Natural killer cell (primary cell): ENCODE data around the gene SLC12A4. TPM values are rescaled to one million over a fixed set of nuclear protein-coding genes. Genes with fewer than 3 reads are reported as not detected.

Experiments used
- ATAC-seq, 3 donors: fragments of 150-1000 bp in 2 of 3; fragments of 200-7000 bp in 1 of 3; cut with Tn5 transposase; 1 replicate in 1 of 3; 2 replicates in 2 of 3; pipeline ENCODE4 v1.10.0; 2021; ENCODE audit warnings: mild to moderate bottlenecking in 2 of 3, moderate library complexity in 2 of 3
- DNase-seq, 2 donors: peaks; one replicate each; pipeline versions ENCODE4 v3.0.0 to v3.0.0-alpha.2; 2013 to 2021; ENCODE audit warnings: mixed read lengths in 1 of 2
- H3K27ac ChIP-seq: one replicate; pipeline ENCODE4 v1.5.1; 2013; ENCODE audit warnings: mild to moderate bottlenecking, low read length
- H3K27me3 ChIP-seq: one replicate; pipeline ENCODE4 v1.6.1; 2013; ENCODE audit warnings: low read length; ENCODE audit not compliant: control insufficient read depth, insufficient read depth
- H3K36me3 ChIP-seq: one replicate; pipeline ENCODE4 v1.6.1; 2013; ENCODE audit warnings: low read length; ENCODE audit not compliant: control insufficient read depth, insufficient read depth
- H3K4me1 ChIP-seq: one replicate; pipeline ENCODE4 v1.6.1; 2013; ENCODE audit warnings: low read length; ENCODE audit not compliant: control insufficient read depth, insufficient read depth
- H3K4me3 ChIP-seq: one replicate; pipeline ENCODE4 v1.5.1; 2013; ENCODE audit warnings: low read length
- H3K9me3 ChIP-seq: one replicate; pipeline ENCODE4 v1.6.1; 2013; ENCODE audit warnings: low read length; ENCODE audit not compliant: control insufficient read depth, insufficient read depth
- H3K27ac Mint-ChIP-seq, 2 donors: one replicate each; pipeline ENCODE4 v1.8.0; 2022; ENCODE audit warnings: mild to moderate bottlenecking in 2 of 2, mixed read lengths in 2 of 2, moderate library complexity in 1 of 2
- H3K27me3 Mint-ChIP-seq, 2 donors: one replicate each; pipeline ENCODE4 v1.8.0; 2022; ENCODE audit warnings: low read depth in 2 of 2, mixed read lengths in 2 of 2
- H3K36me3 Mint-ChIP-seq: one replicate; pipeline ENCODE4 v1.8.0; 2022; ENCODE audit warnings: mixed read lengths
- H3K4me1 Mint-ChIP-seq, 2 donors: one replicate each; pipeline ENCODE4 v1.8.0; 2022; ENCODE audit warnings: mixed read lengths in 2 of 2
- H3K4me3 Mint-ChIP-seq: one replicate; pipeline ENCODE4 v1.8.0; 2022; ENCODE audit warnings: mild to moderate bottlenecking, moderate library complexity, mixed read lengths
- H3K9me3 Mint-ChIP-seq, 2 donors: one replicate each; pipeline ENCODE4 v1.8.0; 2022; ENCODE audit warnings: mixed read lengths in 2 of 2
- CTCF ChIP-seq: fragments of 200-600 bp; IDR thresholded peaks from one replicate; pipeline ENCODE4 v1.8.0; 2022; ENCODE audit warnings: antibody characterized with exemption
- WGBS: methylation state at CpG from one replicate; pipeline ENCODE4 v1.1.7; 2013; ENCODE audit warnings: missing lambda C conversion rate; ENCODE audit not compliant: insufficient coverage; 5-methylcytosine and 5-hydroxymethylcytosine counted together
- intact Hi-C: fragments of 100-400 bp; cut with micrococcal nuclease; formaldehyde crosslinking; loops from one replicate; pipeline ENCODE4 v1.14.2; 2022
- total RNA-seq, 4 donors: library from RNA; stranded (reverse); fragments of 120-200 nt in 1 of 4; gene quantifications; one replicate each; pipeline versions ENCODE4 v1.2.3 to v1.2.4, GENCODE V29; 2013 to 2022

Gene SLC12A4
- total RNA-seq, 3 donors from 2014 or later (not counting 1 experiment from before 2014, with no cell fraction given): 30.0 to 47.0 (median 30.5) TPM

DNA sequence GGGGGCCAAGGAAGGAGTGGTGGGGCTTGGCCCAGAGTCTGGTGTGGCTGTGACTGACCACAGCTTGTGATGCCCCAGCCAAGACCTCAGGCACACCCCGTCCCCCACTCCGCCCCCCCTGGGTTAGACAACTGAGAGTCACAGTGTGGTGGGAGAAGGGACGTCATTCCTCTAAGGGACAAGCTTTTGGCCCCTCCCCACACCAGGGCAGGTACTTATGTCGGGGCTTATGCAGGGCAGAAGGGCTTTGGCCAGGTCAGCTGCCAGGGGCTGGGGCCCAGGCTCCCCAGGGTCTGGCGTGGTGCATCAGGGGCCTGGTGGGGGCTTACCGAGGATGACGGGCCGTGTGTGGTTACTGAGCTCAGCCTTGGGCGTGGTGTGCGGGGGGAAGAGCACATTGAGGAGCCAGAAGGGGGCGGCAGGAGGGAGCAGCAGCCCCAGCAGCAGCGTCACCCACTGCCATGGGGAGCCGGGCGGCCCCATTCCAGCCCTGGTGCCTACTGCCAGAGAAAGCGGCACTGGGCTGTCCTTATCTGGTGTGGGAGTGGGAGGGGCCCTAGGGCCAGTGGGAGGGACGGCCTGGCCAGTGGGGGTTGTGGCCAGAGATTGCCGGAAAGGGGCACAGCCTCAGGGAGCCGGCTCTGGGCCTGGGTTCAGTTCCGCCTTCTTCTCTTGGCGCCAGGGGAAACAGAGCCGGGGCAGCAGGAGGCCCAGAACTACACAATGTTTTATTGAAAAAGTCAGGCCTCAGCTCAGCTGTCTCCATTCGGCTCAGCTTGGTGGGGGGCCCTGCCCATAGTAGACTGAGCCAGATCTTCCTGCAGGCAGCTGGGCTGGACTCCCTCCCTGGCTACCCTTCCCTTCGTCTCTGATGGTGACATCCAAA, 24.6 kb downstream of the SLC12A4 start, which contains the start of gene LCAT:
Gene LCAT, minus strand, starts transcription at position 502 of the 886 bp plus-strand sequence. Its CDS starts 19 bp downstream, at position 483.
- Histone ChIP-seq H3K4me3 (no peak within 1 kb of the TSS), H3K27me3 (no peaks in the 10 kb centered on the region), H3K36me3 (peaks cover 20% of the 10 kb centered on the region), H3K9me3 (no peaks in the 10 kb centered on the region), H3K4me1 (peaks cover 28% of the 10 kb centered on the region), H3K27ac (no peak within 1 kb of the TSS)
- no peak within 1 kb of the TSS for H3K4me3 Mint-ChIP-seq
- no peaks in the 10 kb centered on the region for H3K36me3 Mint-ChIP-seq
- intact Hi-C loops: no loop called here
- ATAC-seq (no peak), DNase-seq (no peak)
- 91% methylated on average over 23 of the region's 23 CpGs for WGBS
- H3K9me3 Mint-ChIP-seq: no peaks in the 10 kb centered on the region
- no peak for TF ChIP-seq CTCF
- peaks cover 18 to 24% of the 10 kb centered on the region in 2 donors for H3K4me1 Mint-ChIP-seq
- H3K27ac Mint-ChIP-seq: no peak within 1 kb of the TSS
- H3K27me3 Mint-ChIP-seq: no peaks in the 10 kb centered on the region

DNA sequence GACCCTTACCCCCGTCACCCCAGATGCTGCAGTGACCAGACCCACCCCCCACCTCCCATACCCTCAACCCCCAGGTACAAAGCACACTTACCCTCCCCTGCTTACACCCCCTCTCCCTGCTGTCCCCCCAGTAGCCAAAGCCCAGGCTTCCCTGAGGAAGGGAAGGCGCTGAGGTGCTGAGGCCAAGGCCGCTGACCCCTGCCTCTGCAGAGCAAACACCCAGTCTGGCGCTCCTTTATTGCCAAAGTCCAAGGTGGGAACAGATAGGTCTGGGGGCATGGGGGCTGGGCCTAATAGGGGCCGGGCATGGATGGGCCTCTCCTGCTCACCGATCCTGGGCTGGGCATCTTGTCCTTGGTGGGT, 25.2 kb downstream of the SLC12A4 start:
- Histone ChIP-seq H3K27me3 (no peaks in the 10 kb centered on the region), H3K9me3 (no peaks in the 10 kb centered on the region), H3K4me3 (no peak overlapping the region), H3K27ac (no peak overlapping the region), H3K4me1 (peaks cover 28% of the 10 kb centered on the region), H3K36me3 (peaks cover 20% of the 10 kb centered on the region)
- Mint-ChIP-seq H3K36me3 (no peaks in the 10 kb centered on the region), H3K27ac (no peak overlapping the region), H3K27me3 (no peaks in the 10 kb centered on the region), H3K4me1 (peaks cover 18 to 24% of the 10 kb centered on the region in 2 donors), H3K9me3 (no peaks in the 10 kb centered on the region), H3K4me3 (no peak overlapping the region)
- TF ChIP-seq CTCF: no peak
- WGBS: 96% methylated on average over 6 of the region's 6 CpGs
- DNase-seq: no peak
- intact Hi-C loops: no loop called here
- no peak for ATAC-seq

GRCh38 chr16:67942510-67943255, 25.8 kb downstream of the SLC12A4 start:
- H3K27ac Mint-ChIP-seq: peak overlapping the region in 1 of 2 donors; percentile 45
- ATAC-seq (no peak), DNase-seq (no peak)
- Histone ChIP-seq H3K27ac (no peak overlapping the region), H3K9me3 (no peaks in the 10 kb centered on the region), H3K4me1 (peaks cover 32% of the 10 kb centered on the region), H3K27me3 (no peaks in the 10 kb centered on the region), H3K36me3 (peaks cover 17% of the 10 kb centered on the region), H3K4me3 (no peak overlapping the region)
- H3K36me3 Mint-ChIP-seq: no peaks in the 10 kb centered on the region
- no peak overlapping the region for H3K4me3 Mint-ChIP-seq
- H3K27me3 Mint-ChIP-seq: no peaks in the 10 kb centered on the region
- TF ChIP-seq CTCF: no peak
- intact Hi-C loops: no loop called here
- H3K4me1 Mint-ChIP-seq: peaks cover 18 to 24% of the 10 kb centered on the region in 2 donors
- WGBS: 98% methylated on average over 27 of the region's 27 CpGs
- no peaks in the 10 kb centered on the region for H3K9me3 Mint-ChIP-seq
